ENCODE results near the gene ERBB2. TPM values are rescaled to one million over a fixed set of nuclear protein-coding genes. Genes with fewer than 3 reads are reported as not detected.

ERBB2 gene
- total RNA-seq, 4 donors from 2014 or later: 8.5 to 13.2 (median 12.3) TPM

GRCh38 chr17:39697961-39698360, 1.9 kb upstream of the ERBB2 start:
- no peak for TF ChIP-seq CTCF (IDR thresholded peaks at IDR 0.05; ENCODE audit: low read depth)

GRCh38 chr17:39700148-39700987, 504 bp downstream of the ERBB2 start:
- no peak for TF ChIP-seq CTCF (IDR thresholded peaks at IDR 0.05; ENCODE audit: low read depth)

- no peak for TF ChIP-seq CTCF (IDR thresholded peaks at IDR 0.05; ENCODE audit: low read depth)
These were observed 1.3 kb downstream of the ERBB2 start for GRCh38 chr17:39701012-39701783.

- no peak for TF ChIP-seq CTCF (IDR thresholded peaks at IDR 0.05; ENCODE audit: low read depth)
These were observed 2.0 kb downstream of the ERBB2 start for GRCh38 chr17:39701784-39702422.

GRCh38 chr17:39702901-39703893, 3.3 kb downstream of the ERBB2 start:
- TF ChIP-seq CTCF (IDR thresholded peaks at IDR 0.05; ENCODE audit: low read depth): no peak

- TF ChIP-seq CTCF (IDR thresholded peaks at IDR 0.05; ENCODE audit: low read depth): no peak
These were observed 4.0 kb downstream of the ERBB2 start for GRCh38 chr17:39703913-39704312.
